Activated CD4-positive, alpha-beta memory T cell treated with anti-CD3 and anti-CD28 coated beads for 36 hours (primary cell): ENCODE results near the gene ZNF746. TPM values are rescaled to one million over a fixed set of nuclear protein-coding genes. Genes with fewer than 3 reads are reported as not detected.

Experiments
- CTCF ChIA-PET: fragments of 350-600 bp; sonication (Branson Sonifier 250); formaldehyde crosslinking; loops from one replicate; lab custom pipeline; 2021; ENCODE audit warnings: antibody characterized with exemption, inconsistent platforms; lab: Charles Lee
- POLR2A ChIA-PET: fragments of 350-600 bp; sonication (Branson Sonifier 250); formaldehyde crosslinking; loops from one replicate; lab custom pipeline; 2021; ENCODE audit warnings: antibody characterized with exemption; lab: Charles Lee
- DNase-seq: peaks from one replicate; pipeline ENCODE4 v3.0.0-alpha.2; 2020
- H3K27ac Mint-ChIP-seq: one replicate; pipeline ENCODE4 v1.8.0; 2021; ENCODE audit warnings: mixed read lengths
- H3K27me3 Mint-ChIP-seq: one replicate; pipeline ENCODE4 v1.8.0; 2021; ENCODE audit warnings: mixed read lengths
- H3K36me3 Mint-ChIP-seq: one replicate; pipeline ENCODE4 v1.8.0; 2021; ENCODE audit warnings: mixed read lengths
- H3K4me1 Mint-ChIP-seq: one replicate; pipeline ENCODE4 v1.8.0; 2021; ENCODE audit warnings: low read depth, mixed read lengths
- H3K4me3 Mint-ChIP-seq: one replicate; pipeline ENCODE4 v1.8.0; 2021; ENCODE audit warnings: mild to moderate bottlenecking, mixed read lengths
- H3K9me3 Mint-ChIP-seq: one replicate; pipeline ENCODE4 v1.8.0; 2021; ENCODE audit warnings: mixed read lengths
- intact Hi-C: fragments of 100-400 bp; cut with micrococcal nuclease; formaldehyde crosslinking; loops from one replicate; pipeline ENCODE4 v1.15.1; 2023
- total RNA-seq, 2 experiments: library from RNA; stranded (reverse); gene quantifications; one replicate each; pipeline ENCODE4 v1.2.3, GENCODE V29; 2021

The ZNF746 gene
- total RNA-seq, 2 experiments from 2014 or later = 13.5 to 14.9 TPM

DNA sequence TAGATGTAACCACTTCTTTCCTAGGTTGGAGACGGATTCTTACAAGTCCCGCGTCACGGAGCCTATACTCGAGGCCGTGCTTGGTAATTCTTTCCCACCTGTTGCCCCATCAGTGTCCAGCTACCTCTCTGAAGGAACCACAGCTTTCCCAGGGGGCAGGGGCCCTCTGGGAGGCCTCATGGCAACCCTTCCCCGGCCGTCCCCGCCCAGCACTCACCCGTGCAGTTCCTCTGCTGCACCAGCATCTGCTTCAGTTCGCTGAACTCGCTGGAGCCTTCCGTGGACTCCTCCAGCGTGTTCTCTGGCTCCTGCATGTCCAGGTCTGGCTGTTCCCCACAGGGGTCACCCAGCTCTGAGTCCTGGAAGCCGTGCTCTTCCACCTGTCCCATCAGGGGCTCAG, 61.3 kb downstream of the ZNF746 start:
- CTCF ChIA-PET = interaction anchor here (0.9 kb wide), 1 partner anchor 24 kb away, joined by 3 read pairs; no protein-coding TSS in a partner anchor
- intact Hi-C loops = no loop called here
- POLR2A ChIA-PET = no interaction called here
- no peak overlapping the region for H3K27ac Mint-ChIP-seq
- H3K4me1 Mint-ChIP-seq = peaks cover 13% of the 10 kb centered on the region
- H3K27me3 Mint-ChIP-seq = no peaks in the 10 kb centered on the region
- peaks cover 28% of the 10 kb centered on the region for H3K36me3 Mint-ChIP-seq
- H3K9me3 Mint-ChIP-seq = no peaks in the 10 kb centered on the region
- no peak overlapping the region for H3K4me3 Mint-ChIP-seq
- no peak for DNase-seq

DNA sequence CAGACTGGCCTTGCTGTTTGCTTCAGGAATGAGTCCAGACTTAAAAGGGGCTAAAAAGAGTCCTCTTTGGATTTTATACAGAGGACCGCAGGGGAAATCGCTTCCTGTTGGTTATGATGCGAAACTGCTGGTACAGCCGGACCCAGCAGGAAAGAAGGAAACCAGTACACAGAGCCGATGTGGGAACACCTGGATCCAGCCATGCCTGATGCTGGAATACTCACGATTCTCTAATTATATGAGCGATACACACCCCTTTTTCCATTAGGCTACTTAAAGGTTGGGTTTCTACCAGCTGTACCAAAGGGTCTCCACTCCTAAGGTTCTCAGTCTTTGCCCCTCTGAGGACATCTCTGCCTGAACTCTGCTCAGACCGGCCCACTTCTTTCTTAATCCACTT, 64.5 kb downstream of the ZNF746 start:
- no peak overlapping the region for H3K27ac Mint-ChIP-seq
- no peaks in the 10 kb centered on the region for H3K9me3 Mint-ChIP-seq
- peaks cover 31% of the 10 kb centered on the region for H3K36me3 Mint-ChIP-seq
- intact Hi-C loops = no loop called here
- CTCF ChIA-PET = no interaction called here
- POLR2A ChIA-PET = no interaction called here
- H3K4me1 Mint-ChIP-seq = peaks cover 2% of the 10 kb centered on the region
- DNase-seq = no peak
- H3K27me3 Mint-ChIP-seq = no peaks in the 10 kb centered on the region
- no peak overlapping the region for H3K4me3 Mint-ChIP-seq

DNA sequence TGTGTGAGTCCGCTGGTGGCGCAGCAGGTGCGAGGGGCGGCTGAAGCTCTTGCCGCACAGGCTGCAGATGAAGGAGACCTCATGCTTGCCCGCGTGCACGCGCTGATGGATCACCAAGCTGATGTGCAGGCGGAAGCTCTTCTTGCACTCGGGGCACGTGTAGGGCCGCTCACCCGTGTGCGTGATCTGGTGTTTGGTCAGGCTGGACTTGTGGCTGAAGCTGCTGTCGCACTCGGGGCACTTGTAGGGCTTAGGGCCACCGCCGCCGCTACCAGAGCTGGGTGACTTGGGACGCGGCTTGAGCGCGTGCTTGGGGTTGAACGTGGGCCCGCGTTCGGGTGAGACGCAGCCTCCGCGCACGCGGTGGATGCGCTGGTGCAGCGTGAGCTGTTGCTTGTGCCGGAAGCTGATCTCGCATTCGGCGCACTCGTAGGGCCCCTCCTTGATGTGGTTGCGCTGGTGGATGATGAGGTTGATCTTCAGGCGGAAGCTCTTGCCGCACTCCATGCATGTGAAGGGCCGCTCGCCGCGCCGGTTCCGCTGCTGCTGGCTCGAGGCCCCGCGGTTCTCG, 65.4 kb downstream of the ZNF746 start:
- CTCF ChIA-PET = interaction anchor here (2.0 kb wide), 1 partner anchor 9 kb away, joined by 7 read pairs; no protein-coding TSS in a partner anchor

DNA sequence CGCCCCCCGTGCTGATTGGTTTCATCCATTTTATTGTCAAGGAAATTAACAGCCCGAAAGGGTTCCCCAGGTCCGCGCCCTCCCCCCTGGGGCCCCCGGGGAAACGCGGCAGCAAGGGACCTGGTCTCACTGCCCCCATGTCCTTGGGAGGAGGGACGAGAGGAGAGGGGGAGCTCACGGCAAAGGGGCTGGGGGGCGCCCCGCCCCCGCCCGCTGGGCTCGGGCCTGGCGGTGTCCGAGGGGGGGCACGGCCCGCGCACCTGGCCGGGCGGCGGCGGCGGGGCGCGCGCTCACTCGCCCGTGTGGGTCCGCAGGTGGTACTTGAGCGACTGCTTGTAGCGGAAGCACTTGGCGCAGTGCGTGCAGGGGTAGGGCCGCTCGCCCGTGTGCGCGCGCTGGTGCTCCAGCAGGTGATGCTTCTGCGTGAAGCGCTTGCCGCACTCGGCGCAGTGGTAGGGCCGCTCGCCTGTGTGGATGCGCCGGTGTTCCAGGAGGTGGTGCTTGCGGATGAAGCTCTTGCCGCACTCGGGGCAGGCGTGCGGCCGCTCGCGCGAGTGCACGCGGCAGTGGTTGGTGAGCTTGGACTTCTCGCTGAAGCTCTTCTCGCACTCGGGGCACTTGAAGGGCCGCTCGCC, 66.0 kb downstream of the ZNF746 start:
- Mint-ChIP-seq H3K27ac (no peak overlapping the region), H3K4me3 (no peak overlapping the region), H3K9me3 (no peaks in the 10 kb centered on the region), H3K4me1 (peaks cover 2% of the 10 kb centered on the region), H3K36me3 (peaks cover 28% of the 10 kb centered on the region), H3K27me3 (no peaks in the 10 kb centered on the region)
- intact Hi-C loops = no loop called here
- ChIA-PET POLR2A (interaction anchor here (0.9 kb wide), 1 partner anchor 222 kb away, joined by 3 read pairs; no protein-coding TSS in a partner anchor), CTCF (interaction anchor here (2.0 kb wide), 1 partner anchor 9 kb away, joined by 7 read pairs; no protein-coding TSS in a partner anchor)
- no peak for DNase-seq

More for the DNA sequence above, 65.4 kb downstream of the ZNF746 start:
- no peak for DNase-seq
- Mint-ChIP-seq H3K27ac (no peak overlapping the region), H3K36me3 (peaks cover 30% of the 10 kb centered on the region), H3K9me3 (no peaks in the 10 kb centered on the region), H3K4me3 (no peak overlapping the region), H3K4me1 (peaks cover 2% of the 10 kb centered on the region), H3K27me3 (no peaks in the 10 kb centered on the region)
- POLR2A ChIA-PET = interaction anchor here (0.9 kb wide), 1 partner anchor 222 kb away, joined by 3 read pairs; no protein-coding TSS in a partner anchor
- intact Hi-C loops = no loop called here

DNA sequence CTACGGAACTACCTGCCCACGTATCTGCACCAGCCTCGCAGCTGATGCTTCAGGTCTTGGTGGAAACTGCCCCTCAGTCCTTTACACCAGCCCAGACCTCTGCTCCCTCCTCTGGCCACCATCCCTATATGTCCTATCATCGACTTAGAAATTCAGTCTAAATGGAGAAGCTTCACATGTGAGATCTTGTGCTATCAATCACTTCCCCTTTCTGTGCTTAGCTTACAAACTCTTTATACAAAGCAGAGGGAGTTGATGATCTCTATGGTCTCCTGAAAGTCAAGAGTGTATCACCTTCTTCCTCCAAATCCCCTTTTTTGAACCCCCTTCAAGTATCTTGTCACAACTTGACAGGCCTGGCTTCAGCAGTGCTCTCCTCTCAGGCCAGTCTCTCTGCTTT, 67.4 kb downstream of the ZNF746 start:
- no peak overlapping the region for H3K27ac Mint-ChIP-seq
- ChIA-PET POLR2A (interaction anchor here (0.6 to 0.8 kb wide), 2 partner anchors 176 to 182 kb away, joined by 3 read pairs; no protein-coding TSS in a partner anchor), CTCF (interaction anchor here (0.7 kb wide), 1 partner anchor 29 kb away, joined by 3 read pairs; no protein-coding TSS in a partner anchor)
- H3K4me1 Mint-ChIP-seq = peaks cover 2% of the 10 kb centered on the region
- no peak for DNase-seq
- no peaks in the 10 kb centered on the region for H3K27me3 Mint-ChIP-seq
- no peaks in the 10 kb centered on the region for H3K9me3 Mint-ChIP-seq
- H3K36me3 Mint-ChIP-seq = peaks cover 27% of the 10 kb centered on the region
- H3K4me3 Mint-ChIP-seq = no peak overlapping the region
- intact Hi-C loops = no loop called here

DNA sequence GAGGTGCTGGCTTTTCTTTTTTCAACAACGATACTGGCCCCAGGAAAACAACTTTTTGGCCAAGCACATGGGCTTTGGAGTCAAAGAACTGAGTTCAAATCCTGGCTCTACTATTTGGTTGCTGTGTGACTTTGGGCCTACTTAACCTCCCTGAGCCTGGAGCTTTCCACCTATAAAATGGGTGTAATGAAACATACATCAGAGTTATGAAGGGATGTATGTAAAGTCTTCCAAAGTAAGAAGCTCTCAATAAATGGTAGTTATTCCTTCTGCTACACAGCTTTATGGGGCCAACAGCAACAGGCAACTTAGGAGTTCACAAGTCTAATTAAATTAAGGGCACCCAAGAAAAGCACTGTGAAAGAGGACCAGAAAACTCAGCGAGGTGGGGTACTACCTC, 69.7 kb downstream of the ZNF746 start:
- H3K4me3 Mint-ChIP-seq = no peak overlapping the region
- no peaks in the 10 kb centered on the region for H3K27me3 Mint-ChIP-seq
- peaks cover 6% of the 10 kb centered on the region for H3K4me1 Mint-ChIP-seq
- CTCF ChIA-PET = interaction anchor here (0.6 kb wide), 1 partner anchor 362 kb away, joined by 3 read pairs; no protein-coding TSS in a partner anchor
- H3K27ac Mint-ChIP-seq = no peak overlapping the region
- POLR2A ChIA-PET = no interaction called here
- no peak for DNase-seq
- H3K9me3 Mint-ChIP-seq = no peaks in the 10 kb centered on the region
- H3K36me3 Mint-ChIP-seq = peaks cover 14% of the 10 kb centered on the region
- intact Hi-C loops = no loop called here

DNA sequence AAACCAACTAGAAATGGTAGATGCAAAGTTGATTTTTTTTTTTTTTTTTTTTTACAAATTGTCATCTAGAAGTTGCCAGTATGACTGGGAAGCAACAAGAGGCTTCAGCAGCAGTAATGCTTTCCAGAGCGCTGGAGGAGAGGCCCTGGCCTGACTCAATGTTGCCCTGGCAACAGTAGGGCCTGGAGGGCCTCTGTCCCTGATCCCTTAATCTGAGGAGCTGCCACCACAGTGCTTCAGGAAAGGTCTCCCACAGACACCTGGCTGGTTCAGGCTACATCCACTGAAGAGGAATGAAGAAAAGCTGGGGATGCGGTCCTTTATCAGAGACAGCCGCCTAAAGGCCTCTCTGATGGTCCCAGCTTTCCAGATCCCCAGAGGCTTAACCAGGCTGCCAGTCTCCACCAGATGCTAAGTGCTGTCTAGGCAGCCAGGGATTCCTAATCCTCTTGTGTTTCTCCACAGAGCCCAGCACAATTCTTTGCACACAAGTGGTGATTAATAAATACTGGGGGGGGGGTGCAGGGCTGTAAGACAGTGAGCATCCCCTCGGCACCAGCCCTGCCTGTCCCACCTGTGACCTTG, 70.4 kb downstream of the ZNF746 start:
- CTCF ChIA-PET = interaction anchor here (0.6 kb wide), 1 partner anchor 361 kb away, joined by 3 read pairs; no protein-coding TSS in a partner anchor
- Mint-ChIP-seq H3K36me3 (peaks cover 8% of the 10 kb centered on the region), H3K27ac (no peak overlapping the region), H3K27me3 (no peaks in the 10 kb centered on the region), H3K9me3 (no peaks in the 10 kb centered on the region), H3K4me1 (peaks cover 6% of the 10 kb centered on the region), H3K4me3 (no peak overlapping the region)
- DNase-seq = no peak
- intact Hi-C loops = no loop called here
- POLR2A ChIA-PET = interaction anchor here (0.6 kb wide), 1 partner anchor 278 kb away, joined by 3 read pairs; no protein-coding TSS in a partner anchor

DNA sequence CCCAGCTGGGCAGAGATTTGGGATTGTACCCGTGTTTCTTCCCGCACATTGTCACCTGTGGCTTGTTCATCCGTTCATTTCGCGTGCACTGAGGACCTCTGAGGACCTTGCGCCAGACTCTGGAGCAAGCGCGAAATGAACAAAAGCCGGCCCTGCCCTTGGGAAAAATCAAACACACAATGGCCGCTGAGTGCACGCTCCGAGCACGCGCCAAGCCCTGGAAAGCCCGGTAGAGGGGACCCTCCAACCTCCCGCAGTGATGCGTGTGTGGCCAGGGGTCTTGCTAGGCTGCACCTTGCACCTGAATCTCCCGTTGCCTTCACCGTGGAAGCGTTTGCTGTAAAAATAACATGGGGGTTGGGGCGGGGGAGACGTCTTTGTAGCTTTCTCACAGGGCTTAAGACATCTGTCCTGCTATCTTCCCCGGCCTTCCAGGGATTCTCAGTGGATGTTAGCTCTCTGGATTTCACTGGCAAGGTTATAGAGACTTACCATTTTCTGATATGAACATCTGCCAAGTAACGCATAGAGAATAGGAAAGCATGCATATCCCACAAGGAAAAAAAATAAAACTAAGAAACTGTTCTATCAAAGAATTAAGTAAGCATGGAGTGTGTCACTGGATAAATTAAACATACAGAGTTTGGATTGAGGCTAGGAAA, 74.0 kb downstream of the ZNF746 start:
- peaks cover 9% of the 10 kb centered on the region for H3K4me1 Mint-ChIP-seq
- no peak overlapping the region for H3K4me3 Mint-ChIP-seq
- ChIA-PET POLR2A (interaction anchor here (1.7 kb wide), 1 partner anchor 162 kb away, joined by 6 read pairs; the partner anchor contains the start of gene ZNF783), CTCF (interaction anchor here (0.9 to 2.7 kb wide), 12 partner anchors 8 to 318 kb away, joined by 3 to 21 read pairs (median 6); partner anchors contain the start of genes ZNF398, ZNF777 and ZNF783)
- H3K27me3 Mint-ChIP-seq = no peaks in the 10 kb centered on the region
- intact Hi-C loops = loop anchor here (2.0 to 5.0 kb wide), 3 partner anchors 161 to 436 kb away; partner anchors contain the start of genes ZNF398 and ZNF783
- H3K9me3 Mint-ChIP-seq = no peaks in the 10 kb centered on the region
- H3K36me3 Mint-ChIP-seq = no peaks in the 10 kb centered on the region
- H3K27ac Mint-ChIP-seq = no peak overlapping the region
- DNase-seq = no peak

DNA sequence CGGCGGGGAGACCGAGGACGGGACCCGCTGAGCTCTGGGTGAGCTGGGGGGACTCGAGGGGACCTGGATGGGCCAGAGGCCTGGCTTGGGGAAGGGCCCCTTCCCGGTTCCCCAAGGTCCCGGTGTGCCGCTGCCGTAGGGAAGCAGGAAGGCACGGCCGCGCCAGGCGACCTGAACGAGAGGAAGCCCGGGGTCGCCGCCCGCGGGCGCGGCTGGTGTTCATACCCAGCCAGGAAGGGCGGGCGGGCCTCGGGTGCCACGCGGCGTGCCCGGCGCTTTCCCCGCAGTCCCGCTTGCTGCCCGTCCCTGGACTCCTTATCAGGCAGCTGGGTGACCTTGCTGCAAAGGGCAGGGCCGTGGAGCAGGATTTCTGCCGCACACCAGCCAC, 74.7 kb downstream of the ZNF746 start:
- intact Hi-C loops = loop anchor here (1.0 to 5.0 kb wide), 6 partner anchors 37 to 436 kb away; partner anchors contain the start of genes ZNF398, ZNF746 and ZNF783
- POLR2A ChIA-PET = interaction anchor here (0.8 to 1.7 kb wide), 3 partner anchors 37 to 202 kb away, joined by 4 to 6 read pairs (median 5); partner anchors contain the start of gene ZNF783
- CTCF ChIA-PET = interaction anchor here (0.7 to 2.7 kb wide), 21 partner anchors 9 to 319 kb away, joined by 3 to 21 read pairs (median 6); partner anchors contain the start of genes ZNF398, ZNF777 and ZNF783
- Mint-ChIP-seq H3K4me3 (peak overlapping the region; percentile 29), H3K27me3 (no peaks in the 10 kb centered on the region), H3K36me3 (no peaks in the 10 kb centered on the region), H3K9me3 (no peaks in the 10 kb centered on the region), H3K27ac (no peak overlapping the region), H3K4me1 (peaks cover 9% of the 10 kb centered on the region)
- peak; percentile 38 for DNase-seq
